ENCODE measurements around the gene KL. TPM values are rescaled to one million over a fixed set of nuclear protein-coding genes. Genes with fewer than 3 reads are reported as not detected.

The KL gene
- total RNA-seq, 1 experiment from 2014 or later: not detected

DNA sequence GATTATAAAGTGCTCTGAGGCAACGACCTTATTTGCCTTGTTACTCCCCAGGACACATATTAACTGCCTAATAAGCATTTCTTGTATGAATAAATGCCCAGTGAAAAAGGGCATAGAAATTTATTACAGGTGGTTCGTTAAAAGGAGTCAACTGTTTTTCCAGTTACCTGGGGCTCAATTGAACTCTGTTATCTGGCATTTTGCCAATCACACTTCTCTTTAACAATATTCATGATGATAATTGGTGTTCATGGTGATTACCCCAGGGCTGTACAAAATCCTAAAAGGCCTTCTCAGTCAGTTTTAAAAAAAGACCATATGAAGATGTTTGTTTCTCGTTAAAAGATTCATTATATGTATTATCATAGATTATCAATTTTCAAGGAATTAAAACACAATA lies 57.1 kb downstream of the KL start (continued):
- TF ChIP-seq EMX1 (CRISPR knock-in tag; IDR thresholded peaks at IDR 0.05) (no peak), PRRX2 (CRISPR knock-in tag; IDR thresholded peaks at IDR 0.05) (no peak)

DNA sequence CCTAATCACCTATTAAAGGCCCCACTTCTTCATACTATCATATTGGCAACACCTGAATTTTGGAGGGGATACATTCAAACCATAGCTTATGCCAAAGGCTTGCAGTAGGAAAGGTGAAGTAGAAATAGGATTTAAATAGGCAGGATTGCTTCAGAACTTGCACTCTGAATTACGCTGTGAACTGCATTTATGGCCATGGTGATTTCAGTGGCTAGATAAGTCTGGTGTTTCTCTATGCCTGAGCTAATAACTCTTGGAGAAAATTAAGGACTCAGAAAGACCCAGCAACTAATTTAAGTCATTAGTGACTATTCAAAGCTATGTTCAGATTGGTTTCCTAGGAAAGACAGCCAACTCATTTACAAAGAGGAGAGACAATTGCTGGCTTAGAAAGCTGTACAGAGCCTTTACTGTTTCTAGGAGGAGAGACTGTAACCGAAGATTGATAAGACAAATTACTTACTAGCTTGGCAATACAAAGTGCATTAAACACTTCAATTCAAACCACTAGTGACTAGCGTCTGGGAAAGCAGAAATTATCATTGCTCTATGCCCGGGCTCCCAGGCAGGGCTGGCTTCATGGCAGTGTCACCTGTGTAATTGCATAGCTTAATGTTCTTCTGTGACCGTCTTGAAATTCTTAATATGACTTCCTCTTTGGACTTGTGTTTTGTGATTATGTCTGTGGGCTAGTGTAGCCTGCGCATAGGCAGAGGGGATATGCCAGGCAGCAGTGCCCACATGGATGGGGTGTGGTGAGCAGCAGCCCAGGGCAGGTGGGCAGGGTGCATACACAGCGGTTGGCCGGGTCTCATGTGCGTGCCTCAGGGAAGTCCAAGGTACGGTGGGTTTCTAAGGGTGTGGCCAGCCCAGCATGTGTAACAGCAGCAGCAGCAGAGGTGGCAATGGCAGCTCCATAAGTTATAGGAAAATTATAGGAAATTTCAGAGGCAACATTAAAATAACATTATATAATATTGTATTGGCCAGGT lies 60.1 kb downstream of the KL start:
- ChIA-PET POLR2A (no interaction called here), CTCF (interaction anchor here (1.0 kb wide), 1 partner anchor 19 kb away, joined by 3 read pairs; no protein-coding TSS in a partner anchor)
- no peaks in the 10 kb centered on the region for H3K27me3 Mint-ChIP-seq (ENCODE audit: low read depth)
- H3K4me3 Mint-ChIP-seq: no peak overlapping the region
- peaks cover 16% of the 10 kb centered on the region for H3K4me1 Mint-ChIP-seq
- H3K36me3 Mint-ChIP-seq: no peaks in the 10 kb centered on the region
- H3K9me3 Mint-ChIP-seq: no peaks in the 10 kb centered on the region
- ATAC-seq (no peak), DNase-seq (ENCODE audit: low spot score) (no peak)
- no peak overlapping the region for H3K27ac Mint-ChIP-seq
- TF ChIP-seq HMGA2 (CRISPR knock-in tag; IDR thresholded peaks at IDR 0.05) (no peak), NR1H2 (CRISPR knock-in tag; IDR thresholded peaks at IDR 0.05) (no peak), RORB (CRISPR knock-in tag; IDR thresholded peaks at IDR 0.05) (no peak), ZNF416 (CRISPR knock-in tag; IDR thresholded peaks at IDR 0.05) (no peak)
- TF ChIP-seq, protein P1, sequence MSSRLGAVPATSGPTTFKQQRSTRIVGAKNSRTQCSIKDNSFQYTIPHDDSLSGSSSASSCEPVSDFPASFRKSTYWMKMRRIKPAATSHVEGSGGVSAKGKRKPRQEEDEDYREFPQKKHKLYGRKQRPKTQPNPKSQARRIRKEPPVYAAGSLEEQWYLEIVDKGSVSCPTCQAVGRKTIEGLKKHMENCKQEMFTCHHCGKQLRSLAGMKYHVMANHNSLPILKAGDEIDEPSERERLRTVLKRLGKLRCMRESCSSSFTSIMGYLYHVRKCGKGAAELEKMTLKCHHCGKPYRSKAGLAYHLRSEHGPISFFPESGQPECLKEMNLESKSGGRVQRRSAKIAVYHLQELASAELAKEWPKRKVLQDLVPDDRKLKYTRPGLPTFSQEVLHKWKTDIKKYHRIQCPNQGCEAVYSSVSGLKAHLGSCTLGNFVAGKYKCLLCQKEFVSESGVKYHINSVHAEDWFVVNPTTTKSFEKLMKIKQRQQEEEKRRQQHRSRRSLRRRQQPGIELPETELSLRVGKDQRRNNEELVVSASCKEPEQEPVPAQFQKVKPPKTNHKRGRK (CRISPR knock-in tag; IDR thresholded peaks at IDR 0.05; ENCODE audit: borderline replicate concordance): no peak
- TF ChIP-seq, protein P2, sequence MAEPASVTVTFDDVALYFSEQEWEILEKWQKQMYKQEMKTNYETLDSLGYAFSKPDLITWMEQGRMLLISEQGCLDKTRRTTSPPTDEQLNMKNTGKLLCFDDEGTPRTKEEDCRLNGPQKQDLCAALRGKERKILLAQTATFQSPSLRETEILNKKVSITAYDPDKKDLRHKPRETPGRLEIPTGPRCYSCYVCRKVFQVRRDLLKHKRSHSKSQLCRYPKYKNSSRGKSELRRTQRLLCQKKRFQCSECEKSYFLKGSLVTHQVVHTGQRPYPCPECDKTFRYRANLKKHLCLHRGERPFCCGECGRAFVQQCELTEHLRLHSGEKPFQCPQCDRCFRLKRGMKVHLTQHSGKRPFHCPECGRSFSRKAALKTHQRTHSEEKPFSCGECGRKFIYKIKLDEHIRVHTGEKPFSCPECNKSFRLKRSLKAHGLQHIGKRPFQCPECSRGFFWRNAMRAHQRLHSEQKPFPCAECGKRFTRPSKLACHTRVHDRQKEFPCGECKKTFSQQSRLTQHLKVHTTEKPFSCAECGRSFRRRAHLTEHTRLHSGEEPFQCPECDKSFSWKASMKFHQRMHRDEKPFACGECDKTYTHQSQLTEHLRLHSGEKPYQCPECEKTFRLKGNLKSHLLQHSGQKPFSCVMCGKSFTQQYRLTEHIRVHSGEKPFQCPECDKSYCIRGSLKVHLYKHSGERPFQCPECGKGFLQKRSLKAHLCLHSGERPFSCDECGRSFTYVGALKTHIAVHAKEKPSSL (CRISPR knock-in tag; conservative IDR thresholded peaks at IDR 0.05): no peak
- TF ChIP-seq, protein P3, sequence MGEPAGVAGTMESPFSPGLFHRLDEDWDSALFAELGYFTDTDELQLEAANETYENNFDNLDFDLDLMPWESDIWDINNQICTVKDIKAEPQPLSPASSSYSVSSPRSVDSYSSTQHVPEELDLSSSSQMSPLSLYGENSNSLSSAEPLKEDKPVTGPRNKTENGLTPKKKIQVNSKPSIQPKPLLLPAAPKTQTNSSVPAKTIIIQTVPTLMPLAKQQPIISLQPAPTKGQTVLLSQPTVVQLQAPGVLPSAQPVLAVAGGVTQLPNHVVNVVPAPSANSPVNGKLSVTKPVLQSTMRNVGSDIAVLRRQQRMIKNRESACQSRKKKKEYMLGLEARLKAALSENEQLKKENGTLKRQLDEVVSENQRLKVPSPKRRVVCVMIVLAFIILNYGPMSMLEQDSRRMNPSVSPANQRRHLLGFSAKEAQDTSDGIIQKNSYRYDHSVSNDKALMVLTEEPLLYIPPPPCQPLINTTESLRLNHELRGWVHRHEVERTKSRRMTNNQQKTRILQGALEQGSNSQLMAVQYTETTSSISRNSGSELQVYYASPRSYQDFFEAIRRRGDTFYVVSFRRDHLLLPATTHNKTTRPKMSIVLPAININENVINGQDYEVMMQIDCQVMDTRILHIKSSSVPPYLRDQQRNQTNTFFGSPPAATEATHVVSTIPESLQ (CRISPR knock-in tag; IDR thresholded peaks at IDR 0.05): no peak
- TF ChIP-seq, protein P4, sequence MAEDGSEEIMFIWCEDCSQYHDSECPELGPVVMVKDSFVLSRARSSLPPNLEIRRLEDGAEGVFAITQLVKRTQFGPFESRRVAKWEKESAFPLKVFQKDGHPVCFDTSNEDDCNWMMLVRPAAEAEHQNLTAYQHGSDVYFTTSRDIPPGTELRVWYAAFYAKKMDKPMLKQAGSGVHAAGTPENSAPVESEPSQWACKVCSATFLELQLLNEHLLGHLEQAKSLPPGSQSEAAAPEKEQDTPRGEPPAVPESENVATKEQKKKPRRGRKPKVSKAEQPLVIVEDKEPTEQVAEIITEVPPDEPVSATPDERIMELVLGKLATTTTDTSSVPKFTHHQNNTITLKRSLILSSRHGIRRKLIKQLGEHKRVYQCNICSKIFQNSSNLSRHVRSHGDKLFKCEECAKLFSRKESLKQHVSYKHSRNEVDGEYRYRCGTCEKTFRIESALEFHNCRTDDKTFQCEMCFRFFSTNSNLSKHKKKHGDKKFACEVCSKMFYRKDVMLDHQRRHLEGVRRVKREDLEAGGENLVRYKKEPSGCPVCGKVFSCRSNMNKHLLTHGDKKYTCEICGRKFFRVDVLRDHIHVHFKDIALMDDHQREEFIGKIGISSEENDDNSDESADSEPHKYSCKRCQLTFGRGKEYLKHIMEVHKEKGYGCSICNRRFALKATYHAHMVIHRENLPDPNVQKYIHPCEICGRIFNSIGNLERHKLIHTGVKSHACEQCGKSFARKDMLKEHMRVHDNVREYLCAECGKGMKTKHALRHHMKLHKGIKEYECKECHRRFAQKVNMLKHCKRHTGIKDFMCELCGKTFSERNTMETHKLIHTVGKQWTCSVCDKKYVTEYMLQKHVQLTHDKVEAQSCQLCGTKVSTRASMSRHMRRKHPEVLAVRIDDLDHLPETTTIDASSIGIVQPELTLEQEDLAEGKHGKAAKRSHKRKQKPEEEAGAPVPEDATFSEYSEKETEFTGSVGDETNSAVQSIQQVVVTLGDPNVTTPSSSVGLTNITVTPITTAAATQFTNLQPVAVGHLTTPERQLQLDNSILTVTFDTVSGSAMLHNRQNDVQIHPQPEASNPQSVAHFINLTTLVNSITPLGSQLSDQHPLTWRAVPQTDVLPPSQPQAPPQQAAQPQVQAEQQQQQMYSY (CRISPR knock-in tag; IDR thresholded peaks at IDR 0.05): no peak
- TF ChIP-seq, protein P5, sequence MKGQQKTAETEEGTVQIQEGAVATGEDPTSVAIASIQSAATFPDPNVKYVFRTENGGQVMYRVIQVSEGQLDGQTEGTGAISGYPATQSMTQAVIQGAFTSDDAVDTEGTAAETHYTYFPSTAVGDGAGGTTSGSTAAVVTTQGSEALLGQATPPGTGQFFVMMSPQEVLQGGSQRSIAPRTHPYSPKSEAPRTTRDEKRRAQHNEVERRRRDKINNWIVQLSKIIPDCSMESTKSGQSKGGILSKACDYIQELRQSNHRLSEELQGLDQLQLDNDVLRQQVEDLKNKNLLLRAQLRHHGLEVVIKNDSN (CRISPR knock-in tag; IDR thresholded peaks at IDR 0.05): no peak
- TF ChIP-seq, protein P6, sequence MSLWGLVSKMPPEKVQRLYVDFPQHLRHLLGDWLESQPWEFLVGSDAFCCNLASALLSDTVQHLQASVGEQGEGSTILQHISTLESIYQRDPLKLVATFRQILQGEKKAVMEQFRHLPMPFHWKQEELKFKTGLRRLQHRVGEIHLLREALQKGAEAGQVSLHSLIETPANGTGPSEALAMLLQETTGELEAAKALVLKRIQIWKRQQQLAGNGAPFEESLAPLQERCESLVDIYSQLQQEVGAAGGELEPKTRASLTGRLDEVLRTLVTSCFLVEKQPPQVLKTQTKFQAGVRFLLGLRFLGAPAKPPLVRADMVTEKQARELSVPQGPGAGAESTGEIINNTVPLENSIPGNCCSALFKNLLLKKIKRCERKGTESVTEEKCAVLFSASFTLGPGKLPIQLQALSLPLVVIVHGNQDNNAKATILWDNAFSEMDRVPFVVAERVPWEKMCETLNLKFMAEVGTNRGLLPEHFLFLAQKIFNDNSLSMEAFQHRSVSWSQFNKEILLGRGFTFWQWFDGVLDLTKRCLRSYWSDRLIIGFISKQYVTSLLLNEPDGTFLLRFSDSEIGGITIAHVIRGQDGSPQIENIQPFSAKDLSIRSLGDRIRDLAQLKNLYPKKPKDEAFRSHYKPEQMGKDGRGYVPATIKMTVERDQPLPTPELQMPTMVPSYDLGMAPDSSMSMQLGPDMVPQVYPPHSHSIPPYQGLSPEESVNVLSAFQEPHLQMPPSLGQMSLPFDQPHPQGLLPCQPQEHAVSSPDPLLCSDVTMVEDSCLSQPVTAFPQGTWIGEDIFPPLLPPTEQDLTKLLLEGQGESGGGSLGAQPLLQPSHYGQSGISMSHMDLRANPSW (CRISPR knock-in tag; conservative IDR thresholded peaks at IDR 0.05; ENCODE audit: low read depth): no peak
- TF ChIP-seq, protein P7, sequence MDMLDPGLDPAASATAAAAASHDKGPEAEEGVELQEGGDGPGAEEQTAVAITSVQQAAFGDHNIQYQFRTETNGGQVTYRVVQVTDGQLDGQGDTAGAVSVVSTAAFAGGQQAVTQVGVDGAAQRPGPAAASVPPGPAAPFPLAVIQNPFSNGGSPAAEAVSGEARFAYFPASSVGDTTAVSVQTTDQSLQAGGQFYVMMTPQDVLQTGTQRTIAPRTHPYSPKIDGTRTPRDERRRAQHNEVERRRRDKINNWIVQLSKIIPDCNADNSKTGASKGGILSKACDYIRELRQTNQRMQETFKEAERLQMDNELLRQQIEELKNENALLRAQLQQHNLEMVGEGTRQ (CRISPR knock-in tag; IDR thresholded peaks at IDR 0.05): no peak
- TF ChIP-seq, protein P8, sequence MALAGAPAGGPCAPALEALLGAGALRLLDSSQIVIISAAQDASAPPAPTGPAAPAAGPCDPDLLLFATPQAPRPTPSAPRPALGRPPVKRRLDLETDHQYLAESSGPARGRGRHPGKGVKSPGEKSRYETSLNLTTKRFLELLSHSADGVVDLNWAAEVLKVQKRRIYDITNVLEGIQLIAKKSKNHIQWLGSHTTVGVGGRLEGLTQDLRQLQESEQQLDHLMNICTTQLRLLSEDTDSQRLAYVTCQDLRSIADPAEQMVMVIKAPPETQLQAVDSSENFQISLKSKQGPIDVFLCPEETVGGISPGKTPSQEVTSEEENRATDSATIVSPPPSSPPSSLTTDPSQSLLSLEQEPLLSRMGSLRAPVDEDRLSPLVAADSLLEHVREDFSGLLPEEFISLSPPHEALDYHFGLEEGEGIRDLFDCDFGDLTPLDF (CRISPR knock-in tag; IDR thresholded peaks at IDR 0.05): no peak
